G401 (cell line): Measurements from ENCODE around the gene VPS9D1. TPM values are rescaled to one million over a fixed set of nuclear protein-coding genes. Genes with fewer than 3 reads are reported as not detected.
"Not testable (repeated sequence)": the region's sequence is repeated elsewhere in the genome, so short reads cannot be mapped to it uniquely, and the experiment has no call there.

Experiments used
- DNase-seq: peaks from one replicate; pipeline ENCODE4 v3.0.0-alpha.2; 2015; ENCODE audit warnings: low spot score
- in situ Hi-C: cut with HindIII; loops from 2 replicates; pipeline ENCODE4 v1.10.0; 2016; ENCODE audit warnings: low sequenced_read_pairs, mixed read lengths
- total RNA-seq: library from RNA; depleted of rRNA; stranded (reverse); fragments of >200 nt; shearing (Covaris generic); gene quantifications from 2 replicates; pipeline ENCODE4 v1.2.3, GENCODE V29; 2014

Gene VPS9D1
- total RNA-seq, 1 experiment from 2014 or later = 7.6 TPM

DNA sequence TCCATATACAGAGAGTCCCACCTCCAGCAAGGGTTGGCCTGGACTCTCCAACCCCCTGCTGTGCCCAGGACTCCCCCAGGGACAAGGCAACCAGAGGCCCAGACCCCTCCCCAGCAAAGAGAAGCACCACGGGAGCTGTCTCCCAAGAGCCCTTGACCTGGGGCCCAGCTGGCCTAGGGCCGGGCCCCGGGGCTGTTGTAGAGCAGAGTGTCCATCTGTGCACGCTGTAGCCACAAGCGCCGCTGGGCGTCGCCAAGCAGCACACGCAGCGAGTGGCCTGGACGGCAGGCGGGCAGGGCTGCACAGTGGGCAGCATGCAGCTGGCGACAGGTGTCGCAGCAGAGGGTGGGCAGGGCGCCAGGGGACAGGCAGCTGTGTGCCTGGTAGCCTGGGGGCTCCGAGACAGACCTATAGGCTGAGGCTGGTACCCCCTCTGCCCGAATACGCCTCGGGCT, 23.5 kb downstream of the VPS9D1 start:
- in situ Hi-C loops = no loop called here
- DNase-seq = no peak

DNA sequence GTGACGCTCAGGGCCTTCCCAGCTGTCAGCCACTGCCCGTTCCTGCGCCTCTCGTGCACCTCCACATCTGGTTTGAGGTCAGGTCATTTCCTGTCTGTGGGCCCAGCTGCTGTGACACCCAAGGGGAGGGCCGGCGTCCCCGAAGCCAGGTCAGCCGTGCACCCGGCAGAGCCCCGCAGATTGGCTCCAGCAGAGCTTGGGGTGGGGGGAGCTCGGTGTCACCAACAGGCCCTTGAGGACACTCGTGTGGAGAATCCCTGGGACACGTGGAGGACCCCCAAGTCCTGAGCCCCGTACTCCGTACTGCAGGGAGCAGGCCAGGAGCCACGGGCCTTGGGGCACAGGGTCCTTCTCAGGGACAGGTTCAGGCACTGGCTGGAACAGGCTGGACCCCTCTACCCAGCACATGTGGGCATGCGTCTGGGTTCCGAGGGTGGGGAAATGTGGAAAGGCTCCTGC, 24.0 kb downstream of the VPS9D1 start:
- in situ Hi-C loops = no loop called here
- DNase-seq = no peak

DNA sequence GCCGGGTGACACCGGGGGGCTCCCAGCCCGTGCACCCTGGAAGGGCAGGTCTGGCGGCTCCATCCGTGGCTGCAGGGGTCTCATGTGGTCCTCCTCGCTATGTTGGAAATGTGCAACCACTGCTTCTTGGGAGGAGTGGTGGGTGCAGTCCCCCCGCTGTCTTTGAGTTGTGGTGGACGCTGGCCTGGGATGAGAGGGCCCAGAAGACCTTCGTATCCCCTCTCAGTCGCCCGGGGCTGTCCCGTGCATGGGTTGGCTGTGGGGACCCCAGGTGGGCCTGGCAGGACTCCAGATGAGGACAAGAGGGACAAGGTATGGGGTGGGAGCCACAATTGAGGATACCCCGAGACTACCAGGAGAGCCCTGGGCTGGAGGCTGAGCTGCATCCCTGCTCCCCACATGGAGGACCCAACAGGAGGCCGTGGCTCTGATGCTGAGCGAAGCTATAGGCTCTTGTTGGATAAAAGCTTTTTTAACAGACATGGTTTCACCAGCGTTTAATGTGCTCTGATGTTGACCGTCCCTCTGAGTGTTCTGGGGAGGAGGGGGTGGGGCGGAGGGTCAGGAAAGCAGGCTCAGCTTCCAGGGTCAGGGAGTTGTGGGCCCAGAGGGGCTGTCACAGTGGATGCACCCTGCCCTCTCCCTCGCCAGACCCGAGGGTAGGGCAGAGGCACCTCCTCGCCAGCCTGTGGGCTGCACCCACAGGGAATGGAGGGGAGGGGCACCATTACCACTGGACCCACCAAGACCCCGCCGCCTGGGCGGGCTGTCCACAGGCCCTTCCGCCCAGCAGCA, 24.6 kb downstream of the VPS9D1 start:
- no peak for DNase-seq
- in situ Hi-C loops = no loop called here

DNA sequence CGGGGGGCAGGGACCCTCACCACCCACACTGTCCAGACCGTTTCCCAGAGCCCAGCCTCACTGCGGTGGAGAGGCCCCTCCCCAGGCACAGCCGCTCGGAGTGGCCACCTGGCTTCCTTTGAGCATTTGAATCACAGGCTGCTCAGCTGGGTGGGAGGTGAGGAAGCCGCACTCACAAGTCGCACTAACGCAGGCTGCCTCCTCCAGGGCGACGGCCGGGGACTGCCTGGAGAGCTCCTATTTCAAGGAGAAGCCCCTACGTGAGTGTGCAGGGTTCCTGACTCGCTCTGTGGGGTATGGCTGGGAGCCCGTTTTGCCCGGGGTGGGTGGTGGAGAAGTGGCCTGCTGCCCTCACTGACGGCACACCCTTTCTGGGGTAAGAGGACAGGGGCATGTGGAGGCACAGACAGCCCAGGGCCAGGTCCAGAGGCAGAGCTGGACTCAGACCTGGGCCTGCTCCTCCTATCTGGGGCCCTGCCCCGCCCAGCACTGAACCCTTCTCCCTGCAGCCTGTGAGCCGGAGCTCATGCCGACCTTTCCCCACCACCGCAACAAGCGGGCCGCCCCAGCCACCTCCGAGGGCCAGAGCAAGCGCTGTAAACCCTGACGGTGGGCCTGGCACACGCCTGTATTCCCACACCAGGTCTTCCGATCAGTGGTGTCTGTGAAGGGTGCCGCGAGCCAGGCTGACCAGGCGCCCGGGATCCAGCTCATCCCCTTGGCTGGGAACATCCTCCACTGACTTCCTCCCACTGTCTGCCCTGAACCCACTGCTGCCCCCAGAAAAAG, 25.4 kb downstream of the VPS9D1 start:
- DNase-seq = no peak
- in situ Hi-C loops = no loop called here

DNA sequence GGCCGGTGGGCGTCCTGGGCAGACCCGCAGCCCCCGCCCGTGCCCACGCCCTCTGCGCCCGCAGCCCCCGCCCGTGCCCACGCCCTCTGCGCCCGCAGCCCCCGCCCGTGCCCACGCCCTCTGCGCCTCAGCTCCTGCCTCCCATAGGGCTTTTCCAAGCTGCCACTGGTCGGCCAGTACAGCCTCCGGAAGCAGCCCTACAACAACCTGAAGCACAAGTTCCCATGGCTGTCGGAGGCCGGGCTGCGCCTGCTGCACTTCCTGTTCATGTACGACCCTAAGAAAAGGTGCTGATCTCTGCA, 26.0 kb downstream of the VPS9D1 start:
- in situ Hi-C loops, DNase-seq: not testable (repeated sequence)

DNA sequence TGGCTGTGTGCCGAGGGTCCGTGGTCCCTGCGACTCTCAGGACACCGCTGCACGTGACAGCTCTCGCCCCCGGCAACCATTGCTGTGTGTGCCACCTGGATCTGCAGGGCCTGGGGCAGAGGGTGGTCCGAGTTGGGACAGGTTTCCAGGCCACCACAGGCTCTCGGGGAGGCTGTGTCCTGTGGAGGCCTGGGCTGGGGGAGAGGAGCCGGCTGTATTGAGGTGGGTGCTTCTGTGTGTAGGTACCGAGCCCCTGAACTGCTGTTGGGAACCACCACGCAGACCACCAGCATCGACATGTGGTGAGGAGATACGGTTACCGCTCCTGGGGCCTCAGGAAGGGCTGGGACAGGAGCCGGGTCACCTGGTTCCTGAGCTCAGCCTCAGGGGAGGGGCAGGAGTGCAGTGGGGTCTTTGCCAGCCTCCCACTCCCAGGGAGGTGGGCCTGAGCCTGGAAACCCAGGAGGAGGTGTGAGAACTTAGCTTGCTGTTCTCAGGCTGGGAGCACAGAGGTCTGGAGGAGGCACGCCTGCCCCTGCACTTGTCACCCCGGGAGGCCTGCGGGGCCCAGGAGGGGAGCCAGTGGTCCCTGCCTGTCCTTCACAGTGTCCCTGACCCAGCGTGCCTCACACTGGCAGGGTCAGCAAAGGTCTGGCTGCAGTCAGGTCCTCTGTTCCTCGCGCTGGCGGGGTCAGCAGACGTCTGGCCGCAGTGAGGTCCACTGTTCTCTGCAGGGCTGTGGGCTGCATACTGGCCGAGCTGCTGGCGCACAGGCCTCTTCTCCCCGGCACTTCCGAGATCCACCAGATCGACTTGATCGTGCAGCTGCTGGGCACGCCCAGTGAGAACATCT, 26.5 kb downstream of the VPS9D1 start:
- no peak for DNase-seq

DNA sequence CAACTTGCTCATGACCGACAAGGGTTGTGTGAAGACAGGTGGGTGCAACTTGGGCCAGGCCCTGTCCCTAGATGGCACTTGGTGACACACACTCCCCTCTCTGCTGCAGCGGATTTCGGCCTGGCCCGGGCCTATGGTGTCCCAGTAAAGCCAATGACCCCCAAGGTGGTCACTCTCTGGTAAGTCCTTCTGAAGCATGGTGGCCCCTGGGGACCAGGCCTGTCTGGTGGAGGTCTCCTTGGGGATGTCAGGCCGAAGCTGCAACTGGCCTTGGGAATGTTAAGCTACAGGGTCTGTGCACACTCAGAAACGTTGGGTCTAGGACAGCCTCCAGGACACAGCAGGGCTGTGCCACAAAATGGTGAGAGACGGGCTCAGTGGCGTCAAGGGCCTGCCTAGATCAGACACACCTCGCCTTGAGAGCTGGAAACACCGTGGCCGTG, 27.4 kb downstream of the VPS9D1 start:
- DNase-seq = no peak

More for the DNA sequence above, 26.5 kb downstream of the VPS9D1 start:
- in situ Hi-C loops = no loop called here

DNA sequence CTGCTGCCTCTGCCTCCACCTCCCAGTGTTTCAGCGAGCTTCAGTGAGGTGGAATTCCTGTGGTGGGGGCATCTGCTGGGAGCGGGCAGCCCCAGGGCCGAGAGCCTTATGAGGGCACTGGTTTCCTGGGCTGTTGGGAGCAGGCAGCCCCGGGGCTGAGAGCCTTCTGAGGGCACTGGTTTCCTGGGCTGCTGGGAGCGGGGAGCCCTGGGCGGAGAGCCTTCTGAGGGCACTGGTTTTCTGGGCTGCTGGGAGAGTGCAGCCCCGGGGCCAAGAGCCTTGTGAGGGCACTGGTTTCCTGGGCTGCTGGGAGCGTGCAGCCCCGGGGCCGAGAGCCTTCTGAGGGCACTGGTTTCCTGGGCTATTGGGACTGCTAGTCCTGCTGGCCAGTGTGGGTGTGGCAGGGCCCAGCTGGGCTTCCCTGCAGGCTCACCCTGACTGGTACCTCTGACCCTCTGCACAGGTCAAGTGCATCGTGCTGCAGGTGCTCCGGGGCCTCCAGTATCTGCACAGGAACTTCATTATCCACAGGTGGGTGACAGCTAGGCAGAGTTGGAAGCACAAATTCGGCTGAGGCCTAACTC, 28.6 kb downstream of the VPS9D1 start:
- in situ Hi-C loops = no loop called here
- no peak for DNase-seq

More for the DNA sequence above, 27.4 kb downstream of the VPS9D1 start:
- in situ Hi-C loops = no loop called here

DNA sequence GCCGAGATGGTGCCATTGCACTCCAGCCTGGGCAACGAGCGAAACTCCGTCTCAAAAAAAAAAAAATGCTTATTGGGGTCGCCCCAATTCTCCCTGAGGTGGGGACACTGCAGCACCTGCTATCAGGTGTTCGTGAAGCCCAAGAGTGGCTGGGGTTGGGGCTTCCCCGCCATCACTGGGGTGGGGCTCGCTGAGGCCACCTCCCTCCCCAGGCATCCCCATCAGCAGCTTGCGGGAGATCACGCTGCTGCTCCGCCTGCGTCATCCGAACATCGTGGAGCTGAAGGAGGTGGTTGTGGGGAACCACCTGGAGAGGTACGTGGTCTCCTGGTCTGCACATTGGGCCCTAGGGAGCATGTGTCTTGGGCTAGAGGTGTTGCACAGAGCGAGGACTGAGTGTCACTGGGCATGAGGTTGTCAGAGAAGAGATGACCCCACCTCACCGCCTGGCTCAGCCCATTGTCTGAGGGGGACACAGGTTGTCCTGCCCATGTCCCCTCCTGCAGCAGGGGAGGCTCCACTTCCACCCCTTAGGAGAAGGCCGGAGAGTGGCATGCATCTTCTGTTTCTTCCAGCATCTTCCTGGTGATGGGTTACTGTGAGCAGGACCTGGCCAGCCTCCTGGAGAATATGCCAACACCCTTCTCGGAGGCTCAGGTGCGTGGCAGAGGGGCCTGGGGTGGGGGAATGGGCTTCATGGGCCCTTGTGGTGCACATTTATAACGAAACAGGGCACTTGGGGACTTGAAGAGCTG, 29.3 kb downstream of the VPS9D1 start:
- in situ Hi-C loops = no loop called here
- no peak for DNase-seq

DNA sequence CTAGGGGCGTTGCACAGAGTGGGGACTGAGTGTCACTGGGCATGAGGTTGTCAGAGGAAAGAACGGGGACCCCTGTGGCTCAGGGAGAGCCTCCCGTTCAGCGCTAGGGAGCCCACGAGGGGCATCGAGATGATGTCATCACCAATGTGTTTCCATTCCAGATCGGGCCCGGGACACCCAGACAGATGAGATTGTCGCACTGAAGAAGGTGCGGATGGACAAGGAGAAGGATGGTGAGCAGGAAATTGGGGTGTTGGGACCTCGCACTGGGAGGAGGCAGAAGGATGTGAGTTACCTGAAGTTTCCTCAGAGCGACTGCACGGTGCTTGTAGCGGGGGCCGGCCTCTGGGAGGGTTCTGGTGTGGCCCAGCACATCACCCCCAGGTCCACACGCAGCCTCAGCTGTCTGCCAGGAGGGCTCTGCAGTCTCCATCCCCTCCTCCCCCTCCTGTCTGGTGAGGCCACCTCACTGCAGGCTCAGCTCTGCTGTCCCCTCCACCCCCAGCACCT, 30.3 kb downstream of the VPS9D1 start:
- in situ Hi-C loops = no loop called here
- DNase-seq = no peak

DNA sequence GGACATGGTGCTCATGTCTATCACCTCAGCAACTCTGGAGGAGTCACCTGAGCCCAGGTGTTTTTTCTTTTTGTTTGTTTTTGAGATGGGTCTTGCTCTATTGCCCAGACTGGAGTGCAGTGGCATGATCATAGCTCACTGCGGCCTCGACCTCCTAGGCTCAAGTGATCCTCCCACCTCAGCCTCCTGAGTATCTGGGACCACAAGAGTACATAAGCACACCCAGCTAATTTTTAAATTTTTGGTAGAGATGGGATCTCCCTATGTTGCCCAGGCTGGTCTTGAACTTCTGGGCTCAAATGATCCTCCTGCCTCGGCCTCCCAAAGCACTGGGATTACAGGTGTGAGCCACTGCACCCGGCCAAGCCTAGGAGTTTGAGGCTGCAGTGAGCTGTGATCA, 31.1 kb downstream of the VPS9D1 start:
- DNase-seq, in situ Hi-C loops: not testable (repeated sequence)

DNA sequence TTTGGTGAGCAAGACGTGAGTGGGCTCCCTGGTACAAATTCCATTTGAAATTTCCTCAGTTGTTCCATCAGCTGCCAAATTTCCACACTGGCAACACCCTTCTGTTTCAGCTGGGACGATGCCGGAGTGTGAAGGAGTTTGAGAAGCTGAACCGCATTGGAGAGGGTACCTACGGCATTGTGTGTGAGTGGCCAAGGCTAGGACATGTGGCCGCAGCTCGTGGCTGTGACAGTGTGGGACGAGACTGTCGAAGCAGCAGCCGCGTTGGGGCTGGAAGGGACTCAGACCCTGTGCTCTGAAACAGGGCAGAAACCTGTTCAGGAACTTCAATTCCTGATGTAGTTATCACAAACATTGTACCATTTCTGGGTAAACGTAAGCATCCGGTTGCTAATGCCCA, 31.6 kb downstream of the VPS9D1 start:
- no peak for DNase-seq
- in situ Hi-C loops = no loop called here

DNA sequence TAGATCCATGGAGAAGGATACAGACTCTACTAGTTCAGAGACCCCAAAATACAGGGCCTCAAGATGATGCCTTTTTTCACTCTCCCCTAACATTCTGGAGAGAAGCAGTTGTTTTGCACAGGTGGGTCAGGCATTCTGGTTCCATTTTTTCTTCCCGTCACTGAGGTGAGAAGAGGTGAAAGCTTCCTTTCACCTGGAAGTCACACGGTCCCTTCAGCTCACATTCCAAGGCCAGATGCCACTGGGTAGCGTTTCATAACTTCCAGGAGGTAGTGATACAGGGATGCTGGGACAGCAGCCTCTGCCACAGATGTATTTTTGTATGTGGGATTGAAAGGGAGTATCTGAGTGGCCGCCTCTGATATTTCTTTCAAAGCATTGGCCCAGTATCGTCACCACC, 32.3 kb downstream of the VPS9D1 start:
- in situ Hi-C loops = no loop called here
- no peak for DNase-seq

DNA sequence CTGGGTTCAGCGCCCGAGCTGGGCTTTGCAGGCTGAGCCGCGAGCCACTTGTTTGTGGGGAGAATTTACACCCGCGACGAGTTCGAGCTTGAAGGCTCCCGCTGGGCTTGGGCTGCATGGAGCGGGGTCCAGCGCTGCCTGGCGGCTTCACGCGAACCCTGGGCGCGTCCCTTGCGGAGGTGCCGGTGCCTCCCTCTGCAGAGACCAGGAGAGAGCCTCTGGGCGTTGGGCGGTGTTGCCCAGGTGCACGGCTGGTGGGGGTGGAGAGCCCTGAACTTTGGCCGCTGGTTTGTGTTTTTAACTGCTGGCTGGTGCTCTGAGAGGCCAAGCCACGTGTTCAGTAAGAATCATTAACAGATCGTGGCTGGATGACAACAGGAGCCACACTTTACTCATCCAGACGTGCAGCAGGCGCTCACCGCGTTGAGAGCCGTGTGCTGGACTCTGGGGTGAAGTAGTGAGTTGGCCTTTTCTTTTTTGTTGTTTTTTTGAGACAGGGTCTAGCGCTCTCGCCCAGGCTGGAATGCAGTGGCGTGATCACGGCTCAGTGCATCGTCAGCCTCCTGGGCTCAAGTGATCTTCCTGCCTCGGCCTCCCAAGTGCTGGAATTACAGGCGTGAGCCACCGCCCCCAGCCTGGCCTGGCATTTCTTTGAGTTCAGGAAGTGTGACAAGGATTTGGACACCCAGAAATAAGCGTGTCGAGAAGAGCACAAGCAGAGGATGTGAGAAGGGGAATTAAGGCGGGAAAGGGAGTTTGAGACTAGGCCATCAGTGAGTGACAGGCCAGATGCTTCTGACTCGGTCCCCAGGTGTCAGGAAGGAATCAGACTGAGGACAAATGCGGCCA, 33.4 kb downstream of the VPS9D1 start:
- no peak for DNase-seq
- in situ Hi-C loops = no loop called here

DNA sequence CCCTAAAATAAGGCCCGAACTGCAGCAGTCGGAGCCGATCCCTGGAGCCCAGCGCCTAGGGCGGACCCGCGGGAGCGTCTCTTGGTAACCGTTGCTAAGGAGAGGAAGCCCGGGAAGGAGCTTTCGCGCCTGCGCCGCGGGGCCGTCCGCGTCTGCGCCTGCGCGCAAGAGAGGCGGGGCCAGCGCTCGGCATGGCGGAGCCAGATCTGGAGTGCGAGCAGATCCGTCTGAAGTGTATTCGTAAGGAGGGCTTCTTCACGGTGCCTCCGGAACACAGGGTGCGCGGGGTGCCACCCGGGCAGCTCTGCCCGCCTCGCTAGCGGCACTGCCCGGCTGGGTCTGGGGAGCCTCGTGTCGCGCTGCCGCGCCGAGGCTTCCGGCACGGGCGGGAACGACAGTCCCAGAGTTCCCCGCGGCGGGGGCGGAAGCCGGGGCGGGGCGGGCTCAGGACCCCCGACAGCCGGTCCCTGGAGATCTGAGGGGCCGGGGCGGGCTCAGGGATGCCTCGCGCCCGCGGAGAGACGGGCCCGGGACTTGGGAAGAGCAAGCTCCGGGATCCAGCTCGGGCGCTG, 34.1 kb downstream of the VPS9D1 start, which contains the start of gene CDK10:
Gene CDK10, plus strand, starts transcription at position 170 of the 572 bp plus-strand sequence. Its CDS starts 22 bp downstream, at position 192.
- in situ Hi-C loops = no loop called here
- DNase-seq = peak; percentile 86

DNA sequence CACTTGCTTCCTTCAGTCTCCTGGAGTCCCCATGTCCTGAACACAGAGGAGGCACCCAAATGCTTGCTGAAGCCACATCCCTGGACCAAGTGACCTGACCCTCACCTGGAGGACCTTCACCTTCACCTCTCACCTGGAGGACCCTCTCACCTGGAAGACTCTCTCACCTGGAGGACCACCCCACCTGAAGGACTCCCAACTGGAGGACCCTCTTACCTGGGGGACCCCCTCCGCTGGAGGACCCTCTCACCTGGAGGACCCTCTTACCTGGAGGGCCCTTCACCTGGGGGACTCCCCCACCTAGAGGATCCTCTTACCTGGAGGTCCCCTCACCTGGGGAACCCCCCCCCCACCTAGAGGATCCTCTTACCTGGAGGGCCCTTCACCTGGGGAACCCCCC, 34.8 kb downstream of the VPS9D1 start:
- no peak for DNase-seq
- in situ Hi-C loops = no loop called here

DNA sequence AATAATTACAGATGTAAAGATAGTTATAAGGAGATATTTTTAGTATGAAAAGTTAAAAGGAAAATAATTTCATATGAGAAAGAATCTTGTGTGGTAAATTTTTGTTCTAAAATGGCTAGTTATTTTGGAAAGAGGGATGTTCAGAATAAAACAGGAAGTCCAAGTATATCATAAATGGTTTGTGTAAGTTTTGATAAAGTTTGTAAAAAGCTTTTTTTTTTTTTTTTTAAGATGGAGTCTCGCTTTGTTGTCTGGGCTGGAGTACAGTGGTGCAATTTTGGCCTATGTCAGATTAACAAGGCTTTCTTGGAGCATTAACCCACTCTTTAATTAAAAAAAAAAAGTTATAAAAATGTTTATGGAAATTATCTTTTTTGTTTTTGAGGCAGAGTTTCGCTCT, 42.4 kb downstream of the VPS9D1 start:
- in situ Hi-C loops = no loop called here
- DNase-seq = no peak
